Thyroid gland (tissue), 4 donors: ENCODE data around the gene MAP7D3.

ENCODE experiments used
- POLR2A ChIP-seq, 2 donors: fragments of 450-650 bp; IDR thresholded peaks; one replicate each; pipeline ENCODE4 v1.6.1; 2017; ENCODE audit warnings: antibody characterized with exemption in 2 of 2, mild to moderate bottlenecking in 2 of 2, moderate library complexity in 1 of 2
- TF ChIP-seq, protein P1 (sequence below), 6 experiments: fragments of 200-600 bp in 3 of 6; fragments of 450-650 bp in 3 of 6; sonication (generic) in 3 of 6; IDR thresholded peaks; one replicate each; pipeline ENCODE4 v1.5.1; 2016 to 2019; ENCODE audit warnings: antibody characterized with exemption in 6 of 6, mild to moderate bottlenecking in 2 of 6, inconsistent platforms in 1 of 6, moderate library complexity in 1 of 6

DNA sequence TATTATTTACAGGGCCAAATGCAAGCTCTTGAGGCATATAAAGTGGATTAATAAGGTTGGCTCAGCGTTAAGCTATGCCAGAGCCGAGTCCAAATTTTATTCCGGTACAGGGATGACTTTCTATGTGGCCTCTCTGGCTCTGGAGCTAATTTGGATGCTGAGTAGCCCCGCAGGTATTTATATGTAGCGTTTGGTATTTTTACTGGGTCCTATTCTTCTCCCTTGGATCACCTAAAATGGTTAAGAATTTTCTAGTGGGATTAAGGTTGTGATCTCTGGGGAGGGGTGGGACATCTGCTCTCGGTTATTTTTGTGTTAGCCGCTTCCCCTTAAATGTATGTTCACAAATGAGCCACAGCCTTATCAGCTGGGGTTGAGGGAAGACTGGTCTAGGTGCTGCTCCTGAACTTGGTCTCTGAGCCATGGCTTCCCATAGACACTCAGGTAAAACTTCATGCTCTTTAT, 54.5 kb downstream of the MAP7D3 start:
- TF ChIP-seq POLR2A (IDR thresholded peaks at IDR 0.05), result no peak
- TF ChIP-seq, protein P1, sequence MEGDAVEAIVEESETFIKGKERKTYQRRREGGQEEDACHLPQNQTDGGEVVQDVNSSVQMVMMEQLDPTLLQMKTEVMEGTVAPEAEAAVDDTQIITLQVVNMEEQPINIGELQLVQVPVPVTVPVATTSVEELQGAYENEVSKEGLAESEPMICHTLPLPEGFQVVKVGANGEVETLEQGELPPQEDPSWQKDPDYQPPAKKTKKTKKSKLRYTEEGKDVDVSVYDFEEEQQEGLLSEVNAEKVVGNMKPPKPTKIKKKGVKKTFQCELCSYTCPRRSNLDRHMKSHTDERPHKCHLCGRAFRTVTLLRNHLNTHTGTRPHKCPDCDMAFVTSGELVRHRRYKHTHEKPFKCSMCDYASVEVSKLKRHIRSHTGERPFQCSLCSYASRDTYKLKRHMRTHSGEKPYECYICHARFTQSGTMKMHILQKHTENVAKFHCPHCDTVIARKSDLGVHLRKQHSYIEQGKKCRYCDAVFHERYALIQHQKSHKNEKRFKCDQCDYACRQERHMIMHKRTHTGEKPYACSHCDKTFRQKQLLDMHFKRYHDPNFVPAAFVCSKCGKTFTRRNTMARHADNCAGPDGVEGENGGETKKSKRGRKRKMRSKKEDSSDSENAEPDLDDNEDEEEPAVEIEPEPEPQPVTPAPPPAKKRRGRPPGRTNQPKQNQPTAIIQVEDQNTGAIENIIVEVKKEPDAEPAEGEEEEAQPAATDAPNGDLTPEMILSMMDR (IDR thresholded peaks at IDR 0.05), result no peak
